Large intestine (tissue), 3 donors: Measurements from ENCODE around the gene COL23A1. TPM values are rescaled to one million over a fixed set of nuclear protein-coding genes. Genes with fewer than 3 reads are reported as not detected.

ENCODE experiments used
- DNase-seq, 2 donors: peaks; one replicate each; pipeline versions ENCODE4 v3.0.0 to v3.0.0-alpha.2; 2013
- H3K27ac ChIP-seq: one replicate; pipeline ENCODE4 v1.5.1; 2013; ENCODE audit warnings: low read length
- H3K27me3 ChIP-seq: 2 replicates; pipeline ENCODE4 v1.6.1; 2013; ENCODE audit warnings: low read length; ENCODE audit not compliant: control insufficient read depth, insufficient read depth
- H3K36me3 ChIP-seq: 2 replicates; pipeline ENCODE4 v1.6.1; 2013; ENCODE audit warnings: low read length; ENCODE audit not compliant: control insufficient read depth, insufficient read depth
- H3K4me1 ChIP-seq: one replicate; pipeline ENCODE4 v1.6.1; 2013; ENCODE audit warnings: low read length; ENCODE audit not compliant: control insufficient read depth, insufficient read depth
- H3K4me3 ChIP-seq: one replicate; pipeline ENCODE4 v1.5.1; 2013; ENCODE audit warnings: low read length
- H3K9me3 ChIP-seq: one replicate; pipeline ENCODE4 v1.6.1; 2013; ENCODE audit warnings: mild to moderate bottlenecking, low read depth, low read length, moderate library complexity; ENCODE audit not compliant: control insufficient read depth
- whole genome bisulfite sequencing: methylation state at CpG from one replicate; pipeline ENCODE4 v1.1.5; 2013; ENCODE audit warnings: low lambda C conversion rate; ENCODE audit not compliant: insufficient coverage; 5-methylcytosine and 5-hydroxymethylcytosine counted together
- polyA plus RNA-seq: library from polyadenylated mRNA; unstranded; fragments of 120-200 nt; gene quantifications from one replicate; pipeline ENCODE4 v1.2.1, GENCODE V29; 2013

COL23A1 gene
- polyA plus RNA-seq, 1 donor, result 8.9 TPM

- no peaks in the 10 kb centered on the region for H3K9me3 ChIP-seq
- H3K4me1 ChIP-seq, result peaks cover 23% of the 10 kb centered on the region
- 60% methylated on average over 2 of the region's 4 CpGs for WGBS
- H3K27ac ChIP-seq, result no peak overlapping the region
- no peak overlapping the region for H3K4me3 ChIP-seq
- no peak for DNase-seq
- no peaks in the 10 kb centered on the region for H3K36me3 ChIP-seq
- H3K27me3 ChIP-seq, result no peaks in the 10 kb centered on the region
Measured at GRCh38 chr5:178236679-178237078, 353.5 kb downstream of the COL23A1 start.

GRCh38 chr5:178236126-178236525 is 354.1 kb downstream of the COL23A1 start:
- Histone ChIP-seq H3K4me1 (peaks cover 27% of the 10 kb centered on the region), H3K9me3 (no peaks in the 10 kb centered on the region), H3K36me3 (peaks cover 4% of the 10 kb centered on the region), H3K27ac (no peak overlapping the region), H3K4me3 (no peak overlapping the region), H3K27me3 (no peaks in the 10 kb centered on the region)
- no CpG with 5 or more reads among the region's 9 CpGs for WGBS
- no peak for DNase-seq

- Histone ChIP-seq H3K27me3 (no peaks in the 10 kb centered on the region), H3K27ac (no peak overlapping the region), H3K4me1 (peaks cover 33% of the 10 kb centered on the region), H3K4me3 (no peak overlapping the region), H3K36me3 (peaks cover 7% of the 10 kb centered on the region), H3K9me3 (no peaks in the 10 kb centered on the region)
- DNase-seq, result no peak
- WGBS, result no CpG with 5 or more reads among the region's 3 CpGs
Measured at GRCh38 chr5:178235588-178235974, 354.6 kb downstream of the COL23A1 start.

- no peaks in the 10 kb centered on the region for H3K9me3 ChIP-seq
- peaks cover 39% of the 10 kb centered on the region for H3K4me1 ChIP-seq
- WGBS, result no CpG with 5 or more reads among the region's 12 CpGs
- H3K27ac ChIP-seq, result no peak overlapping the region
- no peaks in the 10 kb centered on the region for H3K27me3 ChIP-seq
- peaks cover 12% of the 10 kb centered on the region for H3K36me3 ChIP-seq
- H3K4me3 ChIP-seq, result no peak overlapping the region
- DNase-seq, result peak; percentile 55 to 59
Measured at GRCh38 chr5:178234750-178235587, 355.2 kb downstream of the COL23A1 start.

GRCh38 chr5:178234121-178234749 is 356.0 kb downstream of the COL23A1 start:
- Histone ChIP-seq H3K27me3 (no peaks in the 10 kb centered on the region), H3K27ac (no peak overlapping the region), H3K36me3 (peaks cover 20% of the 10 kb centered on the region), H3K4me3 (no peak overlapping the region), H3K9me3 (no peaks in the 10 kb centered on the region), H3K4me1 (peaks cover 41% of the 10 kb centered on the region)
- DNase-seq, result no peak
- no CpG with 5 or more reads among the region's 7 CpGs for WGBS

GRCh38 chr5:178232920-178233429 is 357.2 kb downstream of the COL23A1 start:
- Histone ChIP-seq H3K27me3 (no peaks in the 10 kb centered on the region), H3K4me1 (peaks cover 37% of the 10 kb centered on the region), H3K9me3 (no peaks in the 10 kb centered on the region), H3K27ac (peak overlapping the region; percentile 90), H3K36me3 (peaks cover 31% of the 10 kb centered on the region), H3K4me3 (peak overlapping the region; percentile 74)
- WGBS, result no CpG with 5 or more reads among the region's 11 CpGs
- DNase-seq, result no peak

- DNase-seq, result peak; percentile 50 to 85
- Histone ChIP-seq H3K27me3 (no peaks in the 10 kb centered on the region), H3K4me1 (peaks cover 37% of the 10 kb centered on the region), H3K4me3 (peak within 1 kb of the TSS; percentile 74), H3K9me3 (no peaks in the 10 kb centered on the region), H3K36me3 (peaks cover 38% of the 10 kb centered on the region), H3K27ac (peak within 1 kb of the TSS; percentile 90)
- 8% methylated on average over 5 of the region's 102 CpGs for WGBS
Measured at GRCh38 chr5:178232124-178232919, 357.9 kb downstream of the COL23A1 start, which contains the start of gene PHYKPL. PHYKPL (minus strand) TSS chr5:178232802; CDS start chr5:178232550, 252 bp downstream.

GRCh38 chr5:178231539-178232123 is 358.6 kb downstream of the COL23A1 start:
- Histone ChIP-seq H3K36me3 (peaks cover 42% of the 10 kb centered on the region), H3K27ac (peak overlapping the region; percentile 90), H3K4me1 (peaks cover 44% of the 10 kb centered on the region), H3K9me3 (no peaks in the 10 kb centered on the region), H3K4me3 (peak overlapping the region; percentile 74), H3K27me3 (no peaks in the 10 kb centered on the region)
- no peak for DNase-seq
- WGBS, result no CpG with 5 or more reads among the region's 21 CpGs

GRCh38 chr5:178230879-178231538 is 359.2 kb downstream of the COL23A1 start:
- no peaks in the 10 kb centered on the region for H3K27me3 ChIP-seq
- H3K9me3 ChIP-seq, result no peaks in the 10 kb centered on the region
- H3K36me3 ChIP-seq, result peaks cover 42% of the 10 kb centered on the region
- no CpG with 5 or more reads among the region's 9 CpGs for WGBS
- peaks cover 49% of the 10 kb centered on the region for H3K4me1 ChIP-seq
- H3K27ac ChIP-seq, result peak overlapping the region; percentile 90
- peak; percentile 88 to 91 for DNase-seq
- peak overlapping the region; percentile 74 for H3K4me3 ChIP-seq
